ENCODE data around the gene IGFLR1. TPM values are rescaled to one million over a fixed set of nuclear protein-coding genes. Genes with fewer than 3 reads are reported as not detected.

IGFLR1 gene
- total and polyA plus RNA-seq, 2 of the 8 experiments (the other 6 are each of a cell fraction or from before 2014, with no cell fraction given), result 8.4 to 28.9 TPM

- WGBS, 2 experiments (ENCODE audit: extremely low coverage in 1 of 2, insufficient coverage in 1 of 2, insufficient read length in 1 of 2, insufficient replicate concordance in 2 of 2, low coverage in 1 of 2, low lambda C conversion rate in 2 of 2, missing lambda C conversion rate in 1 of 2), result 94% methylated on average over 17 of the region's 35 CpGs; no CpG with 5 or more reads in 1 of the 2 experiments
- Histone ChIP-seq H2BK5ac (ENCODE audit: low read depth, low read length) (no peak overlapping the region), H3K14ac (ENCODE audit: insufficient read length) (no peak overlapping the region), H2BK120ac (replicated peaks; ENCODE audit: low read depth, low read length) (no peak overlapping the region), H3K36me3 (ENCODE audit: control insufficient read depth in 2 of 4, insufficient read depth in 4 of 4, low read length in 3 of 4) (peaks cover 19 to 63% (median 58%) of the 10 kb centered on the region in 4 experiments), H3K4ac (replicated peaks; ENCODE audit: insufficient read length, low read depth, low read length) (no peak overlapping the region), H4K91ac (replicated peaks; ENCODE audit: insufficient read length, low read length) (no peak overlapping the region), H3K23ac (ENCODE audit: insufficient read length) (no peak overlapping the region), H2BK20ac (ENCODE audit: low read length) (no peak overlapping the region), H3K27ac (ENCODE audit: low read depth, low read length) (no peak overlapping the region), H3K9ac (replicated peaks in 1 of 4; ENCODE audit: extremely low read depth in 1 of 4, low read depth in 3 of 4, low read length in 3 of 4) (no peak overlapping the region), H2BK12ac (ENCODE audit: low read depth, low read length) (no peak overlapping the region), H3K56ac (replicated peaks; ENCODE audit: insufficient read length, low read depth, low read length) (no peak overlapping the region), H3K27me3 (replicated peaks in 1 of 4; ENCODE audit: control insufficient read depth in 3 of 4, extremely low read depth in 1 of 4, insufficient read depth in 3 of 4, low read length in 3 of 4) (no peaks in the 10 kb centered on the region), H2BK15ac (ENCODE audit: low read length) (no peak overlapping the region), H3K18ac (ENCODE audit: extremely low read depth, low read length) (no peak overlapping the region), H3K9me3 (ENCODE audit: insufficient read depth in 2 of 2, low read depth in 1 of 2, low read length in 1 of 2) (no peaks in the 10 kb centered on the region), H3K4me3 (ENCODE audit: extremely low read depth in 1 of 4, insufficient read depth in 2 of 4, low read depth in 3 of 4, low read length in 4 of 4) (no peak overlapping the region), H3K4me2 (ENCODE audit: insufficient read depth in 1 of 2, low read depth in 2 of 2, low read length in 2 of 2) (no peak overlapping the region), H2AFZ (ENCODE audit: low read length) (no peak overlapping the region), H3K23me2 (ENCODE audit: low read depth, low read length) (no peaks in the 10 kb centered on the region), H3K4me1 (replicated peaks in 1 of 4; ENCODE audit: control insufficient read depth in 3 of 4, insufficient read depth in 4 of 4, low read length in 3 of 4) (no peaks in the 10 kb centered on the region), H4K20me1 (replicated peaks in 1 of 2; ENCODE audit: control insufficient read depth in 1 of 2, insufficient read depth in 2 of 2, low read length in 2 of 2) (peaks cover 12 to 20% of the 10 kb centered on the region in 2 experiments), H3K79me2 (ENCODE audit: control insufficient read depth in 1 of 2, insufficient read depth in 2 of 2, low read length in 2 of 2) (no peaks in the 10 kb centered on the region), H4K5ac (ENCODE audit: insufficient read length, low read depth, low read length) (no peak overlapping the region), H4K8ac (ENCODE audit: extremely low read depth, insufficient read depth, low read length) (no peak overlapping the region), H2AK5ac (ENCODE audit: low read depth, low read length) (no peak overlapping the region), H3K79me1 (ENCODE audit: low read depth, low read length) (no peaks in the 10 kb centered on the region)
- POLR2A ChIA-PET (ENCODE audit: partially characterized antibody), result interaction anchor here (1.2 to 7.6 kb wide), 6 partner anchors 8 to 15 kb away, joined by 4 to 54 read pairs (median 5); partner anchors contain the start of genes LIN37, PSENEN and U2AF1L4
- FAIRE-seq (no peak), DNase-seq (ENCODE audit: low read depth in 1 of 2, low spot score in 2 of 2) (no peak)
- CTCF ChIA-PET (ENCODE audit: partially characterized antibody), result interaction anchor here (0.8 to 8.9 kb wide), 3 partner anchors 9 to 85 kb away, joined by 3 to 80 read pairs (median 4); no protein-coding TSS in a partner anchor
- no peak for TF ChIP-seq BRCA1 (IDR thresholded peaks at IDR 0.05; ENCODE audit: low read depth, low read length)
- TF ChIP-seq E2F6 (IDR thresholded peaks at IDR 0.05), result no peak
- TF ChIP-seq GTF2F1 (IDR thresholded peaks at IDR 0.05; ENCODE audit: borderline replicate concordance, low read depth, low read length), result no peak
These were observed 8.8 kb downstream of the IGFLR1 start for GRCh38 chr19:35733180-35734125.

Measured in H1 (cell line).